Upper lobe of left lung (tissue), 6 donors: Measurements from ENCODE around the gene VPS39. TPM values are rescaled to one million over a fixed set of nuclear protein-coding genes. Genes with fewer than 3 reads are reported as not detected.

Experiments
- ATAC-seq, 2 donors: fragments of 200-7000 bp; cut with Tn5 transposase; one replicate each; pipeline ENCODE4 v1.9.1; 2022; ENCODE audit warnings: mild to moderate bottlenecking in 2 of 2, moderate library complexity in 2 of 2; ENCODE audit not compliant: low FRiP score in 2 of 2
- DNase-seq, 2 donors: peaks; one replicate each; pipeline ENCODE4 v3.0.0-alpha.2; 2019 to 2020
- H3K27ac ChIP-seq, 4 donors: fragments of 200-600 bp; sonication (generic); one replicate each; pipeline ENCODE4 v1.5.1; 2016 to 2019
- H3K27me3 ChIP-seq, 4 donors: fragments of 200-600 bp; sonication (generic); one replicate each; pipeline ENCODE4 v1.5.1; 2017 to 2019
- H3K36me3 ChIP-seq, 4 donors: fragments of 200-600 bp; sonication (generic); one replicate each; pipeline ENCODE4 v1.5.1; 2016 to 2019
- H3K4me1 ChIP-seq, 4 donors: fragments of 200-600 bp; sonication (generic); one replicate each; pipeline ENCODE4 v1.5.1; 2018 to 2019
- H3K4me3 ChIP-seq, 4 donors: fragments of 200-600 bp; sonication (generic); one replicate each; pipeline ENCODE4 v1.5.1; 2017 to 2019; ENCODE audit warnings: mild to moderate bottlenecking in 2 of 4, moderate library complexity in 1 of 4
- H3K9me3 ChIP-seq, 4 donors: fragments of 200-600 bp; sonication (generic); one replicate each; pipeline ENCODE4 v1.5.1; 2018 to 2019
- CTCF ChIP-seq, 6 experiments: fragments of 450-650 bp in 4 of 6; fragments of 200-600 bp in 2 of 6; sonication (generic) in 2 of 6; IDR thresholded peaks; one replicate each; pipeline ENCODE4 v1.5.1; 2016 to 2019; ENCODE audit warnings: antibody characterized with exemption in 6 of 6
- EP300 ChIP-seq, 4 donors: sonication (generic); formaldehyde crosslinking; IDR thresholded peaks; one replicate each; pipeline ENCODE4 v1.5.1; 2017; ENCODE audit warnings: antibody characterized with exemption in 4 of 4, control low read depth in 2 of 4
- POLR2A ChIP-seq, 4 donors: fragments of 450-650 bp; IDR thresholded peaks; one replicate each; pipeline ENCODE4 v1.5.1; 2016 to 2017; ENCODE audit warnings: antibody characterized with exemption in 4 of 4, mild to moderate bottlenecking in 2 of 4
- POLR2AphosphoS5 ChIP-seq, 2 donors: sonication (generic); formaldehyde crosslinking; IDR thresholded peaks; one replicate each; pipeline ENCODE4 v1.5.1; 2017; ENCODE audit warnings: antibody characterized with exemption in 2 of 2
- WGBS, 2 donors: methylation state at CpG; one replicate each; pipeline ENCODE4 v1.1.5; 2017 to 2018; 5-methylcytosine and 5-hydroxymethylcytosine counted together
- total RNA-seq, 6 donors: library from RNA; depleted of rRNA in 4 of 6; stranded (reverse); fragments of >200 nt in 4 of 6; gene quantifications; one replicate each; pipeline versions ENCODE4 v1.1.0 to v1.2.1, GENCODE V29; 2016 to 2021
- donor health status: DM: no; HTN: no; CAD: no; lungs with moderate emphysema.
- donor health status: DM: no; HTN: yes; CAD: no; lungs with severe emphysema.

Gene VPS39
- total RNA-seq, 6 donors from 2014 or later, result 56.4 to 325 (median 85.3) TPM

DNA sequence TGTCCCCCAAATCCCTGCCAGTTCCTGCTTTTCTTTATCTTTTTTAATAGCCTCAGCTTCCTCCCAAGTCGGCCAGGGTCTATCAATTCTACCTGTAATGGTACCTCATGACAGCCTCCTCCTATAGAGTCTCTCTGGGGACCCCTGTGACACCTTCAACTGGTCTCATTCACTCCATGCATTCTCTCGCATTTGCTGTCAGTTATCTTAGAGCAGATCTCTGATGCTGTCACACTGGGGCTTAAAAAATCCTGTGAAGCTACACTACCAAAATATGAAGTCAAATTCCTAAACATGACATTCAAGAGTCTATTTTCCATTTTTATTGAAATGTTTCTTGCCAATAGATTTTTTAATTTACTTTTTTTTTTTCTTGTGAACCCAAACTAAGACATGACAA lies 5.5 kb downstream of the VPS39 start:
- no peak overlapping the region for H3K27ac ChIP-seq
- ATAC-seq, result no peak
- 58 to 64% methylated on average over 2 of the region's 2 CpGs for WGBS, 2 donors
- no peak overlapping the region for H3K4me3 ChIP-seq
- H3K27me3 ChIP-seq, result no peaks in the 10 kb centered on the region
- H3K4me1 ChIP-seq, result peaks cover 10 to 26% (median 20%) of the 10 kb centered on the region in 4 donors
- H3K9me3 ChIP-seq, result no peaks in the 10 kb centered on the region
- peaks cover 0 to 19% (median 9%) of the 10 kb centered on the region in 4 donors for H3K36me3 ChIP-seq
- no peak for TF ChIP-seq EP300 (IDR thresholded peaks at IDR 0.05)
- no peak for TF ChIP-seq CTCF (IDR thresholded peaks at IDR 0.05)
- TF ChIP-seq POLR2A (IDR thresholded peaks at IDR 0.05), result no peak
- no peak for TF ChIP-seq POLR2AphosphoS5 (IDR thresholded peaks at IDR 0.05)
- DNase-seq, result no peak

- Histone ChIP-seq H3K27me3 (no peaks in the 10 kb centered on the region), H3K36me3 (peaks cover 0 to 26% (median 12%) of the 10 kb centered on the region in 4 donors), H3K4me3 (no peak overlapping the region), H3K27ac (no peak overlapping the region), H3K4me1 (peaks cover 4 to 18% (median 13%) of the 10 kb centered on the region in 4 donors), H3K9me3 (no peaks in the 10 kb centered on the region)
- 93 to 95% methylated on average over 1 of the region's 1 CpG for WGBS, 2 donors
- no peak for DNase-seq
- ATAC-seq, result no peak
- TF ChIP-seq POLR2A (IDR thresholded peaks at IDR 0.05), result no peak
- TF ChIP-seq POLR2AphosphoS5 (IDR thresholded peaks at IDR 0.05), result no peak
- no peak for TF ChIP-seq CTCF (IDR thresholded peaks at IDR 0.05)
- no peak for TF ChIP-seq EP300 (IDR thresholded peaks at IDR 0.05)
Measured at GRCh38 chr15:42201801-42202200, 6.3 kb downstream of the VPS39 start.

- H3K27ac ChIP-seq, result no peak overlapping the region
- no peak for ATAC-seq
- no peaks in the 10 kb centered on the region for H3K9me3 ChIP-seq
- no peaks in the 10 kb centered on the region for H3K27me3 ChIP-seq
- DNase-seq, result no peak
- TF ChIP-seq EP300 (IDR thresholded peaks at IDR 0.05), result no peak
- TF ChIP-seq CTCF (IDR thresholded peaks at IDR 0.05), result no peak
- no peak for TF ChIP-seq POLR2A (IDR thresholded peaks at IDR 0.05)
- TF ChIP-seq POLR2AphosphoS5 (IDR thresholded peaks at IDR 0.05), result no peak
- peaks cover 0 to 3% (median 0%) of the 10 kb centered on the region in 4 donors for H3K4me1 ChIP-seq
- peaks cover 0 to 32% (median 12%) of the 10 kb centered on the region in 4 donors for H3K36me3 ChIP-seq
- H3K4me3 ChIP-seq, result no peak overlapping the region
- WGBS, 2 donors, result 82 to 92% methylated on average over 5 of the region's 5 CpGs
Measured at GRCh38 chr15:42199126-42199525, 9.0 kb downstream of the VPS39 start.

- no peak overlapping the region for H3K4me3 ChIP-seq
- no peak overlapping the region for H3K27ac ChIP-seq
- H3K4me1 ChIP-seq, result no peaks in the 10 kb centered on the region
- 100% methylated on average over 1 of the region's 1 CpG for WGBS, 2 donors
- H3K9me3 ChIP-seq, result no peaks in the 10 kb centered on the region
- TF ChIP-seq POLR2AphosphoS5 (IDR thresholded peaks at IDR 0.05) (no peak), CTCF (IDR thresholded peaks at IDR 0.05) (no peak), POLR2A (IDR thresholded peaks at IDR 0.05) (no peak), EP300 (IDR thresholded peaks at IDR 0.05) (no peak)
- no peak for DNase-seq
- peaks cover 0 to 32% (median 12%) of the 10 kb centered on the region in 4 donors for H3K36me3 ChIP-seq
- ATAC-seq, result no peak
- no peaks in the 10 kb centered on the region for H3K27me3 ChIP-seq
Measured at GRCh38 chr15:42198516-42198915, 9.6 kb downstream of the VPS39 start.

DNA sequence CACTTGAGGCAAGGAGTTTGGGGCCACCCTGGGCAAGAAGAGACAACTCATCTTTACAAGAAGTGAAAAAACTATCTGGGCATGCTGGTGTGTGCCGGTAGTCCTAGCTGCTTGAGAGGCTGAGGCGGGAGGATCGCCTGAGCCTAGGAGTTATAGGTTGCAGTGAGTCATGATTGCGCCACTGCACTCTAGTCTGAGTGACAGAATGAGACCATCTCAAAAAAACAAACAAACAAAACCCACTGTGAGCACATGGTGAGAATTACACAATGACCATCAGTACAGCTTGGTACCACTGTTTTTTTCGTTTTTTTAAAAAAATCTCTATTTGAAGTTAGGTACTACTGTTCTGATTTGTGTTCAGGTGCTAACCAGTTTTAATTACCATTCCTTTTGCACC lies 13.6 kb downstream of the VPS39 start:
- ATAC-seq, result no peak
- no peaks in the 10 kb centered on the region for H3K27me3 ChIP-seq
- H3K36me3 ChIP-seq, result peaks cover 3 to 58% (median 26%) of the 10 kb centered on the region in 4 donors
- peak in 1 of 2 donors; percentile 37 for TF ChIP-seq POLR2AphosphoS5 (IDR thresholded peaks at IDR 0.05)
- no peak for TF ChIP-seq EP300 (IDR thresholded peaks at IDR 0.05)
- no peak for TF ChIP-seq POLR2A (IDR thresholded peaks at IDR 0.05)
- no peak overlapping the region for H3K27ac ChIP-seq
- WGBS, 2 donors, result 81 to 89% methylated on average over 5 of the region's 5 CpGs
- peak in 1 of 2 donors; percentile 87 for DNase-seq
- H3K9me3 ChIP-seq, result no peaks in the 10 kb centered on the region
- no peaks in the 10 kb centered on the region for H3K4me1 ChIP-seq
- H3K4me3 ChIP-seq, result no peak overlapping the region
